C4-2B (cell line): Measurements from ENCODE around the gene KLHL10.

Source experiments
- H3K27ac ChIP-seq: fragments of 450-650 bp; 2 replicates; pipeline ENCODE4 v1.5.1; 2017
- ZFX ChIP-seq: fragments of 450-650 bp; IDR thresholded peaks from 2 replicates; pipeline ENCODE4 v1.6.1; 2017
- TF ChIP-seq, protein P1 (sequence below): fragments of 450-650 bp; conservative IDR thresholded peaks from 2 replicates; pipeline ENCODE4 v1.5.1; 2017; ENCODE audit warnings: mild to moderate bottlenecking

Gene KLHL10

DNA sequence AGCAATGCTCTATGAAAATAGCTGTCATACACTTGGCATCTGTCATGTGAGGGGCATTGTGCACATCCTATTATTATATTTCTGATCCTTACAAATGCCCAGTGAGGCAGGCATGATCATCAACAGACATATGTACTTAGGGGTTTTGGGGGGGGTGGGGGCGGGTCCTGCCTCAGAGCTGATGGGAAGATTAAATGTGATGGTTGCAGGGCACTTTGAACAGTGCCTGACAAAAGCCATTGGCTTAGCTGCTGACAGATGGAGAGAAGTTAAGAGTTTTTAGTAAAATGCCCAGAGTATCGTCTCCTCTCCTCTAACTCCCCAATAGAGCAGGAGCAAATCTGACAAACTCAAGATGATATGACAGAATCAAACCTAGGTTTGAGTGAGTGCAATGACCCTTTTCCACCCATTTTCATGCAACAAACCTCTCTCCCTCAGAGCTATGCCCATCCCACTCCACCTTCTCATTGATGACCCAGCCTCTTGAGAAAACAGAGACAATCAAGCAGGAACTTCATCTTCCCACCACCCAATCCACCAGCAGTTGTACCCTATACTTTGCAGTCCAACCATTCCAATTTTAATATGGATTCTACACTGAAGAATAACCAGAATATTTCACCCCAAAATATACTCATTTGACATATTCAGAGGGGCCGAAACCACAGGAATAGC, 22.8 kb downstream of the KLHL10 start:
- TF ChIP-seq, protein P1, sequence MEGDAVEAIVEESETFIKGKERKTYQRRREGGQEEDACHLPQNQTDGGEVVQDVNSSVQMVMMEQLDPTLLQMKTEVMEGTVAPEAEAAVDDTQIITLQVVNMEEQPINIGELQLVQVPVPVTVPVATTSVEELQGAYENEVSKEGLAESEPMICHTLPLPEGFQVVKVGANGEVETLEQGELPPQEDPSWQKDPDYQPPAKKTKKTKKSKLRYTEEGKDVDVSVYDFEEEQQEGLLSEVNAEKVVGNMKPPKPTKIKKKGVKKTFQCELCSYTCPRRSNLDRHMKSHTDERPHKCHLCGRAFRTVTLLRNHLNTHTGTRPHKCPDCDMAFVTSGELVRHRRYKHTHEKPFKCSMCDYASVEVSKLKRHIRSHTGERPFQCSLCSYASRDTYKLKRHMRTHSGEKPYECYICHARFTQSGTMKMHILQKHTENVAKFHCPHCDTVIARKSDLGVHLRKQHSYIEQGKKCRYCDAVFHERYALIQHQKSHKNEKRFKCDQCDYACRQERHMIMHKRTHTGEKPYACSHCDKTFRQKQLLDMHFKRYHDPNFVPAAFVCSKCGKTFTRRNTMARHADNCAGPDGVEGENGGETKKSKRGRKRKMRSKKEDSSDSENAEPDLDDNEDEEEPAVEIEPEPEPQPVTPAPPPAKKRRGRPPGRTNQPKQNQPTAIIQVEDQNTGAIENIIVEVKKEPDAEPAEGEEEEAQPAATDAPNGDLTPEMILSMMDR: no peak
- no peak for TF ChIP-seq ZFX
- no peak overlapping the region for H3K27ac ChIP-seq

DNA sequence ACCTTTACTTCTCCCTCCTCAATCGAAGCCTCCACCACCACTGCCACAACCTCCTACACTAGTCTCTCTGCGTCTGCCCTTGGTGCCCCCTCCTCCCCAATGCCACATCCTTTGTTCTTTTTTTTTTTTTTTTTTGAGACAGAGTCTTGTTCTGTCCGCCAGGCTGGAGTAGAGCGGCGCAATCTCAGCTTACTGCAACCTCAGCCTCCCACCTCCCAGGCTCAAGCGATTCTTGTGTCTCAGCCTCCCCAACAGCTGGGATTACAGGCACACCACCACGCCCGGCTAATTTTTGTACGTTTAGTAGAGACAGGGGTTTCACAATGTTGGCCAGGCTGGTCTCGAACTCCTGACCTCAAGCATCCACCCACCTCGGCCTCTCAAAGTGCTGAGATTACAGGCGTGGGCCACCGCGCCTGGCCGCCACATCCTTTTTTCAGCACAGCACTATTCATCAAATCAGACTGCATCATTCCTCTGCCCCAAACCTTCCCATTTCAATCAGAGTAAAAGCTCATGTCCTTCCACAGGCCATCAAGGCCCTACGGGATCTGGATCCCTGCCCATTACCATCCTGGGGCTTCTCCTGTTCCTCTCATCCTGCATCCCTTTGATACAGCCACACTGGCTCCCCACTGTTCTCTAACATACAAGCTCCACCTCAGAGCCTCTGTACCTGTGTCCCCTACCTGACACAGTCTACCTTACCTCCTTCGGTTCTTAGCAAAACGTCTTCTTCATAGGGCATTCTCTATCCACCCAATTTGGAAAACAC, 25.6 kb downstream of the KLHL10 start:
- TF ChIP-seq ZFX: no peak
- TF ChIP-seq, protein P1: no peak

DNA sequence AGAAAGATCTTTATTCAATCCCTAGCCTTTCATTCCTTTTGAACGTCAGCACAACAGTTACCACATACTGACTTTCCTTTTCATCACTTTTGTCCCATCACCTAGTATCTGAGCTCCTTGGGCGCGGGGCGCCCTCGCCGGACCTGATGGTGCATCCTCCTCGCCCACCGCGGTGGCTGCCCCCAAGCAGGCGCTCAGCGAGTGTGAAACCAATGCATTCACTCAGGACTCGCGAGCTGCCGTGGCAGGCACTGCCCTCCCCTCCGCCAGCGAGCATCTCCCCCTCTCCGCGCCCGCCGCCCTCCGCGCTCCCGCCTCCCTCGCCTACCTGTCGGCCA, 26.8 kb downstream of the KLHL10 start:
- TF ChIP-seq ZFX: no peak
- peak overlapping the region; percentile 94 for H3K27ac ChIP-seq

More for the DNA sequence above, 25.6 kb downstream of the KLHL10 start:
- no peak overlapping the region for H3K27ac ChIP-seq

DNA sequence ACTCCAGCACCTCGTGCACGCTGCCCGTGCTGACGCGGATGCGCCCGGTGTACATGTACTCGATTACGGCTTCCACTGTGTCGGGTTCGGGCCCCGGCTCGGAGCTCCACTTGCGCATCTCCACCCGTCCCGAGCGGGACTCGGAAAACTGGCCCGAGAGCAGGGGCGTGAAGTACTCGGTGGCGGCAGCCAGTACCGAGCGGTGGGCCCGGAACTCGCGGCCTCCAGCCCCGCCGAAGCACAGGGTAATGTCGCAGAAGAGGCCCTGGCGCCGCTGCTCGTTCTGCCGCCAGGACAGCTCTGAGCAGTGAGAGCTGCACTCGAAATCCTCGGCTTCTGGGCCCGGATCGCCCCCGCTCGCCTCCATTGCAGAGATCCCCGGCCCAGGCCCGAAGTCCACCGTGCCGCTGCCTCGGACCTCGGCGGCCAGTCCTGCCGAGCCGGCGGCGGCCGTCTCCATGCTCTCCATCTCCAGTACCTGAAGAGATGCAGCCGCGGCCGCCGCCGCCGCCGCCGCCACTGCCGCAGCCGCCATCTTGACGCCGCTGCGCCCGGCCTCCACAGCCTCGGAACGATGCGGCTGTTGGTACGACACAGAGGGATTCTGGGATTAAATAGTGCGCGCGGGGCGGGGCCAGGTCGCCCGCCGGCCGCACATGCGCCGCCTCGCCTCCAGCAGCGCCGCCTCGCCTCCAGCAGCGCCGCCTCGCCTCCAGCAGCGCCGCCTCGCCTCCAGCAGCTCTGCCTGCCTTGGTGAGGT, 27.4 kb downstream of the KLHL10 start, which contains the start of gene KLHL11:
KLHL11 (minus strand) TSS at position 588 of the 760 bp plus-strand sequence; CDS start at position 535, 53 bp downstream.
- TF ChIP-seq, protein P1: no peak
- peak; percentile 93 for TF ChIP-seq ZFX
- H3K27ac ChIP-seq: peak within 1 kb of the TSS; percentile 94

DNA sequence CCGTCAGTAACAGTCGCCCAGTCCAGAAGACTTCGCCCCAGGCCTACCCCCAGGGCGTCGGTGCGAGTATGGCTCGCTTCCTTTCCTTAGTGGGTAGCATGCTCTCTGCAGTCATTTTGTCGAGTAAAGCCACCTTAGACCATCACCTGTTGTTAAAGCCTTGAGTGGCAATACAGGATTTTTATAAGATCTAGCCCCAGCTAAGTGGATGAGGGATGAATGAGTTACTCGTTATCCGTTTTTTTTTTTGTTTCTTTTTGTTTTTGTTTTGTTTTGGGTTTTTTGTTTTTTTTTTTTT, 27.9 kb downstream of the KLHL10 start:
- peak overlapping the region; percentile 94 for H3K27ac ChIP-seq
- TF ChIP-seq, protein P1: no peak
- no peak for TF ChIP-seq ZFX

DNA sequence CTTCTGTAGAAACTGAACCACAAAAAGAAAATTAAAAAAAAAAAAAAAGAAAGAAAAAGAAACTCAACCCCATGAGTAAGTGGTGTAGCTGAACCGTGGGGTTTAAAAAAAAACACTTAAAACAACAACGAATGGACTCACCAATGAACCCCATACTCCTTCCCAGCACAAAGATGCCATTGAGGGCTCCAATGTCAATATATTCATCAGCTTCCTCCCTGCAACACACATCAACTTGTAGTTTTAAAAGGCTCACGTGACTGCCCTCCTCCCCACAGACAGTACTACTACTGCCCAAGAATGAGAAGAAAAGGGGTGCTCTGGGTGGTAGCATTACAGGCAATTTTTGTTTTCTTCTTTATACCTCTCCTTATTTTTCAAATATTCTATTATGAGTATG, 30.9 kb downstream of the KLHL10 start:
- TF ChIP-seq, protein P1: no peak
- TF ChIP-seq ZFX: no peak
- no peak overlapping the region for H3K27ac ChIP-seq

DNA sequence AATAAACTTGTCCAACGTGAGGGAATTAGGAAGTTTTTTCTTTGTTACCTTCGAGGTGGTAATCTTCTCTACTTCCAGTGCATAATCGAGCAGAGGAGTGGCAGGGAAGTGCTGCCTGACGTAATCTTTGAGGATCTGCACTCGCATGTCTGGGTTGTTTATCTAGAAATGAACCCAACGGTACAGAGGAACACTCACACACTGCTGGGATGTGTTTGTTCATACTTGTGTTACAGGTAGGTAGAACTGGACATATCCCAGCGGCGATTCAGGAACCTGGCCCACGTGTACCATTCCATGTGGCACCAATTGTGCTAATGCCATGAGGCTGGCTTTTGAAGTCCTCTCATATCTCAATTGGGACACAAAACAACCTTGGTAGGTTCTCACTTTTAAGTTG, 31.8 kb downstream of the KLHL10 start:
- TF ChIP-seq, protein P1: no peak
- no peak for TF ChIP-seq ZFX
- peak overlapping the region; percentile 68 for H3K27ac ChIP-seq
